Epithelial cell of proximal tubule (primary cell): ENCODE results near the gene PEX11B. TPM values are rescaled to one million over a fixed set of nuclear protein-coding genes. Genes with fewer than 3 reads are reported as not detected.
A peak's percentile ranks its signal among the peaks of the same experiment; 100 is the strongest.

Experiments used
- DNase-seq: peaks from one replicate; pipeline ENCODE4 v3.0.0-alpha.2; 2011; ENCODE audit warnings: low read depth
- H3K4me3 ChIP-seq: 2 replicates; pipeline ENCODE4 v1.5.1; 2011; ENCODE audit warnings: low read depth, mild to moderate bottlenecking, low read length
- CTCF ChIP-seq: conservative IDR thresholded peaks from 2 replicates; pipeline ENCODE4 v1.5.1; 2012; ENCODE audit warnings: low read depth, mild to moderate bottlenecking, low read length
- total RNA-seq: library from RNA; depleted of rRNA; stranded (reverse); fragments of >200 nt; gene quantifications from 2 replicates; pipeline ENCODE4 v1.2.3, GENCODE V29; 2015

The PEX11B gene
- total RNA-seq, 1 donor from 2014 or later: 24.7 TPM

GRCh38 chr1:145908653-145909052 lies 9.9 kb downstream of the PEX11B start:
- TF ChIP-seq CTCF: no peak
- no peak for DNase-seq
- H3K4me3 ChIP-seq: no peak overlapping the region

GRCh38 chr1:145906954-145907753 lies 11.4 kb downstream of the PEX11B start:
- H3K4me3 ChIP-seq: no peak overlapping the region
- TF ChIP-seq CTCF: no peak
- DNase-seq: no peak

GRCh38 chr1:145901312-145902021 lies 17.1 kb downstream of the PEX11B start:
- no peak for DNase-seq
- H3K4me3 ChIP-seq: no peak overlapping the region
- TF ChIP-seq CTCF: peak; percentile 16

- no peak for TF ChIP-seq CTCF
- no peak overlapping the region for H3K4me3 ChIP-seq
- DNase-seq: no peak
Observed at GRCh38 chr1:145898756-145899155, 19.8 kb downstream of the PEX11B start.

- DNase-seq: no peak
- no peak overlapping the region for H3K4me3 ChIP-seq
Observed at GRCh38 chr1:145897969-145898368, 20.5 kb downstream of the PEX11B start.

GRCh38 chr1:145895471-145895870 lies 23.0 kb downstream of the PEX11B start:
- DNase-seq: no peak
- no peak for TF ChIP-seq CTCF
- no peak overlapping the region for H3K4me3 ChIP-seq

More at GRCh38 chr1:145897969-145898368, 20.5 kb downstream of the PEX11B start:
- TF ChIP-seq CTCF: no peak
